Suprapubic skin (tissue), 4 donors: ENCODE results near the gene C6orf62.

Experiments used
- EP300 ChIP-seq: sonication (generic); formaldehyde crosslinking; IDR thresholded peaks from one replicate; pipeline ENCODE4 v1.6.1; 2017; ENCODE audit warnings: antibody characterized with exemption
- POLR2A ChIP-seq, 2 donors: fragments of 450-650 bp; IDR thresholded peaks; one replicate each; pipeline ENCODE4 v1.6.1; 2017; ENCODE audit warnings: antibody characterized with exemption in 2 of 2, mild to moderate bottlenecking in 2 of 2, moderate library complexity in 2 of 2
- POLR2AphosphoS5 ChIP-seq, 3 donors: sonication (generic); formaldehyde crosslinking; IDR thresholded peaks; one replicate each; pipeline ENCODE4 v1.6.1; 2017; ENCODE audit warnings: antibody characterized with exemption in 3 of 3
- TF ChIP-seq, protein P1 (sequence below), 2 donors: fragments of 200-600 bp in 1 of 2; fragments of 450-650 bp in 1 of 2; sonication (generic) in 1 of 2; IDR thresholded peaks; one replicate each; pipeline ENCODE4 v1.5.1; 2016 to 2019; ENCODE audit warnings: antibody characterized with exemption in 2 of 2, mild to moderate bottlenecking in 1 of 2, moderate library complexity in 1 of 2

GRCh38 chr6:24686946-24687345 lies 32.0 kb downstream of the C6orf62 start:
- TF ChIP-seq POLR2AphosphoS5 (IDR thresholded peaks at IDR 0.05) (no peak), POLR2A (IDR thresholded peaks at IDR 0.05) (no peak), EP300 (no peak)
- TF ChIP-seq, protein P1, sequence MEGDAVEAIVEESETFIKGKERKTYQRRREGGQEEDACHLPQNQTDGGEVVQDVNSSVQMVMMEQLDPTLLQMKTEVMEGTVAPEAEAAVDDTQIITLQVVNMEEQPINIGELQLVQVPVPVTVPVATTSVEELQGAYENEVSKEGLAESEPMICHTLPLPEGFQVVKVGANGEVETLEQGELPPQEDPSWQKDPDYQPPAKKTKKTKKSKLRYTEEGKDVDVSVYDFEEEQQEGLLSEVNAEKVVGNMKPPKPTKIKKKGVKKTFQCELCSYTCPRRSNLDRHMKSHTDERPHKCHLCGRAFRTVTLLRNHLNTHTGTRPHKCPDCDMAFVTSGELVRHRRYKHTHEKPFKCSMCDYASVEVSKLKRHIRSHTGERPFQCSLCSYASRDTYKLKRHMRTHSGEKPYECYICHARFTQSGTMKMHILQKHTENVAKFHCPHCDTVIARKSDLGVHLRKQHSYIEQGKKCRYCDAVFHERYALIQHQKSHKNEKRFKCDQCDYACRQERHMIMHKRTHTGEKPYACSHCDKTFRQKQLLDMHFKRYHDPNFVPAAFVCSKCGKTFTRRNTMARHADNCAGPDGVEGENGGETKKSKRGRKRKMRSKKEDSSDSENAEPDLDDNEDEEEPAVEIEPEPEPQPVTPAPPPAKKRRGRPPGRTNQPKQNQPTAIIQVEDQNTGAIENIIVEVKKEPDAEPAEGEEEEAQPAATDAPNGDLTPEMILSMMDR (IDR thresholded peaks at IDR 0.05), result no peak
